Measurements from ENCODE around the gene TP53BP2. TPM values are rescaled to one million over a fixed set of nuclear protein-coding genes. Genes with fewer than 3 reads are reported as not detected.

TP53BP2 gene
- total and polyA plus RNA-seq, 4 donors, result 3.9 to 26.8 (median 13.0) TPM

DNA sequence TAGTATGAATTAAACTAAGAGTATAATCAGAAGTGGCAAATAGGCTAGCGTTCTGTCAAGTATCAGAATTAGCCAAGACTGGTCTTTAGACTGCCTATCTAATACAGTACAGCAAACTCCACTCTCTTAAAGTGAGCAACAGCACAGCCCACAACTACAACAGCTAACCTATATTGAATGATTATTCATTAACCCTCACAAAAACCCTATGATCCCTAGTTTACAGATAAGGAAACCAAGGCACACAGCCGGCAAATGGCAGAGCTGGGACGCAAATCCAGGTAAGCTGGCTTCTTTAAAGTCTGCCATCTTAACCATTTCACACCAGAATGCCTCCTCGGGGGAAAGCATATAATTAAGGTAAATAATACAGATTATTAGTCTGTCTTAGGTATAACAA lies 52.0 kb downstream of the TP53BP2 start:
- TF ChIP-seq JUND (IDR thresholded peaks at IDR 0.05), result no peak
- TF ChIP-seq EGR1 (IDR thresholded peaks at IDR 0.05; ENCODE audit: low read depth in 2 of 2), result no peak
- TF ChIP-seq YY1 (IDR thresholded peaks at IDR 0.05), result no peak
- Histone ChIP-seq H3K4me3 (ENCODE audit: low read depth in 1 of 3, low read length in 3 of 3) (no peak overlapping the region), H3K27me3 (ENCODE audit: control insufficient read depth in 4 of 4, insufficient read depth in 4 of 4, low read length in 3 of 4) (no peaks in the 10 kb centered on the region), H3K9ac (ENCODE audit: low read depth in 1 of 2, low read length in 2 of 2) (no peak overlapping the region), H3K9me3 (ENCODE audit: control insufficient read depth in 4 of 4, low read length in 3 of 4) (no peaks in the 10 kb centered on the region), H3K36me3 (ENCODE audit: control insufficient read depth in 4 of 4, insufficient read depth in 3 of 4, low read depth in 1 of 4, low read length in 3 of 4) (peaks cover 7 to 53% (median 44%) of the 10 kb centered on the region in 4 donors), H3K27ac (ENCODE audit: low read depth in 1 of 2, low read length in 2 of 2) (no peak overlapping the region), H3K4me1 (ENCODE audit: control insufficient read depth in 4 of 4, insufficient read depth in 4 of 4, low read length in 3 of 4) (no peaks in the 10 kb centered on the region)
- no peak for DNase-seq (ENCODE audit: low spot score)
- 94% methylated on average over 4 of the region's 4 CpGs for WGBS

DNA sequence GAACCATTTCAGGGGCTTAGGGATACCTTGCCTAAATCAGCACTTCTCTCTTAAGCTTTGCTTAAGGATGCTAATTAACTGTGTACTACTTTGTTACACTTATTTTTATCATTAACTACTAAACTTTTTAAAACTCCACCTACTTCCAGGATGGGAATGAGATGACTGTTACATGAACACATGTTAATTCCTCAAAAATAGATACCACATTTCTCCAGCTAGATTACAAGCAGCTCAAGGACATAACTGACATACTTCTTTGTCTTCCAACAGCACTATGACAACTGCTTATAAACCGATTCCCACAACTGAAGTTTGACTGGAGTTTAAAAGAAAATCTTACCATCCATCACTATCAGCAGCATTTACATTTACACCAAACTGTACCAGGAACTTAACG lies 53.7 kb downstream of the TP53BP2 start:
- H3K4me3 ChIP-seq (ENCODE audit: low read depth in 1 of 3, low read length in 3 of 3), result no peak overlapping the region
- DNase-seq (ENCODE audit: low spot score), result no peak
- no peaks in the 10 kb centered on the region for H3K27me3 ChIP-seq (ENCODE audit: control insufficient read depth in 4 of 4, insufficient read depth in 4 of 4, low read length in 3 of 4)
- H3K9me3 ChIP-seq (ENCODE audit: control insufficient read depth in 4 of 4, low read length in 3 of 4), result no peaks in the 10 kb centered on the region
- H3K27ac ChIP-seq (ENCODE audit: low read depth in 1 of 2, low read length in 2 of 2), result no peak overlapping the region
- H3K4me1 ChIP-seq (ENCODE audit: control insufficient read depth in 4 of 4, insufficient read depth in 4 of 4, low read length in 3 of 4), result no peaks in the 10 kb centered on the region
- 86% methylated on average over 2 of the region's 2 CpGs for WGBS
- no peak overlapping the region for H3K9ac ChIP-seq (ENCODE audit: low read depth in 1 of 2, low read length in 2 of 2)
- peaks cover 2 to 54% (median 38%) of the 10 kb centered on the region in 4 donors for H3K36me3 ChIP-seq (ENCODE audit: control insufficient read depth in 4 of 4, insufficient read depth in 3 of 4, low read depth in 1 of 4, low read length in 3 of 4)
- TF ChIP-seq, protein P1, sequence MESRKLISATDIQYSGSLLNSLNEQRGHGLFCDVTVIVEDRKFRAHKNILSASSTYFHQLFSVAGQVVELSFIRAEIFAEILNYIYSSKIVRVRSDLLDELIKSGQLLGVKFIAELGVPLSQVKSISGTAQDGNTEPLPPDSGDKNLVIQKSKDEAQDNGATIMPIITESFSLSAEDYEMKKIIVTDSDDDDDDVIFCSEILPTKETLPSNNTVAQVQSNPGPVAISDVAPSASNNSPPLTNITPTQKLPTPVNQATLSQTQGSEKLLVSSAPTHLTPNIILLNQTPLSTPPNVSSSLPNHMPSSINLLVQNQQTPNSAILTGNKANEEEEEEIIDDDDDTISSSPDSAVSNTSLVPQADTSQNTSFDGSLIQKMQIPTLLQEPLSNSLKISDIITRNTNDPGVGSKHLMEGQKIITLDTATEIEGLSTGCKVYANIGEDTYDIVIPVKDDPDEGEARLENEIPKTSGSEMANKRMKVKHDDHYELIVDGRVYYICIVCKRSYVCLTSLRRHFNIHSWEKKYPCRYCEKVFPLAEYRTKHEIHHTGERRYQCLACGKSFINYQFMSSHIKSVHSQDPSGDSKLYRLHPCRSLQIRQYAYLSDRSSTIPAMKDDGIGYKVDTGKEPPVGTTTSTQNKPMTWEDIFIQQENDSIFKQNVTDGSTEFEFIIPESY (IDR thresholded peaks at IDR 0.05), result no peak
- TF ChIP-seq HNF4A (conservative IDR thresholded peaks at IDR 0.05) (no peak), EGR1 (IDR thresholded peaks at IDR 0.05; ENCODE audit: low read depth in 2 of 2) (no peak), TAF1 (conservative IDR thresholded peaks at IDR 0.05) (no peak), HNF4G (IDR thresholded peaks at IDR 0.05) (no peak), YY1 (IDR thresholded peaks at IDR 0.05) (no peak), FOXA1 (IDR thresholded peaks at IDR 0.05) (no peak), JUND (IDR thresholded peaks at IDR 0.05) (no peak), GABPA (IDR thresholded peaks at IDR 0.05 in 1 of 2, conservative IDR thresholded peaks at IDR 0.05 in 1 of 2) (no peak), SP1 (IDR thresholded peaks at IDR 0.05) (no peak), RXRA (IDR thresholded peaks at IDR 0.05) (no peak), NR2F2 (IDR thresholded peaks at IDR 0.05) (no peak), RAD21 (IDR thresholded peaks at IDR 0.05) (no peak)
- TF ChIP-seq, protein P2, sequence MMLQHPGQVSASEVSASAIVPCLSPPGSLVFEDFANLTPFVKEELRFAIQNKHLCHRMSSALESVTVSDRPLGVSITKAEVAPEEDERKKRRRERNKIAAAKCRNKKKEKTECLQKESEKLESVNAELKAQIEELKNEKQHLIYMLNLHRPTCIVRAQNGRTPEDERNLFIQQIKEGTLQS (IDR thresholded peaks at IDR 0.05), result no peak
- TF ChIP-seq, protein P3, sequence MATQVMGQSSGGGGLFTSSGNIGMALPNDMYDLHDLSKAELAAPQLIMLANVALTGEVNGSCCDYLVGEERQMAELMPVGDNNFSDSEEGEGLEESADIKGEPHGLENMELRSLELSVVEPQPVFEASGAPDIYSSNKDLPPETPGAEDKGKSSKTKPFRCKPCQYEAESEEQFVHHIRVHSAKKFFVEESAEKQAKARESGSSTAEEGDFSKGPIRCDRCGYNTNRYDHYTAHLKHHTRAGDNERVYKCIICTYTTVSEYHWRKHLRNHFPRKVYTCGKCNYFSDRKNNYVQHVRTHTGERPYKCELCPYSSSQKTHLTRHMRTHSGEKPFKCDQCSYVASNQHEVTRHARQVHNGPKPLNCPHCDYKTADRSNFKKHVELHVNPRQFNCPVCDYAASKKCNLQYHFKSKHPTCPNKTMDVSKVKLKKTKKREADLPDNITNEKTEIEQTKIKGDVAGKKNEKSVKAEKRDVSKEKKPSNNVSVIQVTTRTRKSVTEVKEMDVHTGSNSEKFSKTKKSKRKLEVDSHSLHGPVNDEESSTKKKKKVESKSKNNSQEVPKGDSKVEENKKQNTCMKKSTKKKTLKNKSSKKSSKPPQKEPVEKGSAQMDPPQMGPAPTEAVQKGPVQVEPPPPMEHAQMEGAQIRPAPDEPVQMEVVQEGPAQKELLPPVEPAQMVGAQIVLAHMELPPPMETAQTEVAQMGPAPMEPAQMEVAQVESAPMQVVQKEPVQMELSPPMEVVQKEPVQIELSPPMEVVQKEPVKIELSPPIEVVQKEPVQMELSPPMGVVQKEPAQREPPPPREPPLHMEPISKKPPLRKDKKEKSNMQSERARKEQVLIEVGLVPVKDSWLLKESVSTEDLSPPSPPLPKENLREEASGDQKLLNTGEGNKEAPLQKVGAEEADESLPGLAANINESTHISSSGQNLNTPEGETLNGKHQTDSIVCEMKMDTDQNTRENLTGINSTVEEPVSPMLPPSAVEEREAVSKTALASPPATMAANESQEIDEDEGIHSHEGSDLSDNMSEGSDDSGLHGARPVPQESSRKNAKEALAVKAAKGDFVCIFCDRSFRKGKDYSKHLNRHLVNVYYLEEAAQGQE (IDR thresholded peaks at IDR 0.05), result no peak
- TF ChIP-seq, protein P4, sequence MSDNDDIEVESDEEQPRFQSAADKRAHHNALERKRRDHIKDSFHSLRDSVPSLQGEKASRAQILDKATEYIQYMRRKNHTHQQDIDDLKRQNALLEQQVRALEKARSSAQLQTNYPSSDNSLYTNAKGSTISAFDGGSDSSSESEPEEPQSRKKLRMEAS (IDR thresholded peaks at IDR 0.05), result no peak

Data from liver (tissue), 9 donors.